HG02571 (cell line): ENCODE data around the gene BTG1.
A peak's percentile ranks its signal among the peaks of the same experiment; 100 is the strongest.

Experiments used
- ATAC-seq: cut with Tn5 transposase; IDR thresholded peaks from one replicate; pipeline ENCODE4 v1.9.1; 2021; ENCODE audit warnings: mild to moderate bottlenecking, moderate library complexity; ENCODE audit not compliant: unreplicated experiment

BTG1 gene

GRCh38 chr12:92145731-92146496, at the start of gene BTG1:
Gene BTG1 (minus strand): TSS chr12:92145846. CDS start chr12:92145535, 311 bp downstream.
- ATAC-seq, result peak; percentile 68

GRCh38 chr12:92194561-92194960, 48.9 kb upstream of the BTG1 start:
- no peak for ATAC-seq

- no peak for ATAC-seq
These were observed 48.2 kb upstream of the BTG1 start for GRCh38 chr12:92193846-92194245.

GRCh38 chr12:92193063-92193462, 47.4 kb upstream of the BTG1 start:
- ATAC-seq, result no peak

GRCh38 chr12:92192360-92192759, 46.7 kb upstream of the BTG1 start:
- no peak for ATAC-seq

- ATAC-seq, result no peak
These were observed 45.4 kb upstream of the BTG1 start for GRCh38 chr12:92191061-92191460.

GRCh38 chr12:92188517-92189188, 43.0 kb upstream of the BTG1 start:
- ATAC-seq, result no peak

- ATAC-seq, result no peak
These were observed 40.4 kb upstream of the BTG1 start for GRCh38 chr12:92186038-92186470.

- peak; percentile 62 for ATAC-seq
These were observed 39.4 kb upstream of the BTG1 start for GRCh38 chr12:92185052-92185451.

GRCh38 chr12:92183575-92183974, 37.9 kb upstream of the BTG1 start:
- no peak for ATAC-seq

GRCh38 chr12:92178340-92178739, 32.7 kb upstream of the BTG1 start:
- no peak for ATAC-seq

GRCh38 chr12:92176646-92177045, 31.0 kb upstream of the BTG1 start:
- ATAC-seq, result no peak

GRCh38 chr12:92175961-92176360, 30.3 kb upstream of the BTG1 start:
- ATAC-seq, result no peak

- no peak for ATAC-seq
These were observed 24.4 kb upstream of the BTG1 start for GRCh38 chr12:92170050-92170449.

GRCh38 chr12:92167075-92167474, 21.4 kb upstream of the BTG1 start:
- no peak for ATAC-seq

GRCh38 chr12:92164712-92165111, 19.1 kb upstream of the BTG1 start:
- no peak for ATAC-seq

GRCh38 chr12:92162079-92162478, 16.4 kb upstream of the BTG1 start:
- no peak for ATAC-seq

GRCh38 chr12:92158796-92159439, 13.3 kb upstream of the BTG1 start:
- no peak for ATAC-seq

GRCh38 chr12:92156704-92157395, 11.2 kb upstream of the BTG1 start:
- ATAC-seq, result no peak

- ATAC-seq, result no peak
These were observed 10.5 kb upstream of the BTG1 start for GRCh38 chr12:92156139-92156538.

- no peak for ATAC-seq
These were observed 10.1 kb upstream of the BTG1 start for GRCh38 chr12:92155733-92156132.
